Measurements from ENCODE around the gene FRMD4A. TPM values are rescaled to one million over a fixed set of nuclear protein-coding genes. Genes with fewer than 3 reads are reported as not detected.

FRMD4A gene
- polyA plus RNA-seq, 1 donor (not counting 4 experiments of a cell fraction or from before 2014, with no cell fraction given), result 12.9 TPM

DNA sequence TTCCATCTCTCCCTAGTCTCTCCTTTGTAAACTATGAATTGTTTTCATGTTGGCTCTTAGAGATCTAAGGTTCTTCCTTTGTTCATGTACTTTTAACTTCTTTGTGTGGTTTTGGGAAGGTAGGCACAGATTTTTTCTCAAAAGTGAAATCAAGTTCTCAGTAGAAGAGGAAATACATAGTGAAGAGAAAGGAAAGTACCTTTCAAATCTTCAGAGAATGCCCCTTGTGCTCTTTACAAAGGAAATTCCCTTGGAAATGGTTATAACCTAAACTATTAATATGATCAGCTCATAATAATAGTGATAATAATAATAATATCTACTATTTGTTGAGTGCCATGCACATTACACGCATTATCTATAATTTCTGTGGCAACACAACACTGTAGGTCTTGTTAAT, 425.4 kb downstream of the FRMD4A start:
- Histone ChIP-seq H4K20me1 (ENCODE audit: control insufficient read depth, extremely low read depth, insufficient read depth, low read length) (no peaks in the 10 kb centered on the region), H3K4me3 (ENCODE audit: control insufficient read depth in 2 of 3, extremely low read depth in 1 of 3, insufficient read depth in 2 of 3, low read depth in 1 of 3, low read length in 3 of 3) (no peak overlapping the region), H3K27ac (ENCODE audit: control insufficient read depth, insufficient read depth, low read length) (no peak overlapping the region), H3K4me1 (ENCODE audit: control insufficient read depth, extremely low read depth, insufficient read depth, low read length) (no peaks in the 10 kb centered on the region), H3K27me3 (ENCODE audit: control insufficient read depth, extremely low read depth, insufficient read depth, low read length) (no peaks in the 10 kb centered on the region), H3K9me1 (ENCODE audit: control insufficient read depth, extremely low read depth, insufficient read depth, low read length) (no peaks in the 10 kb centered on the region), H3K79me2 (ENCODE audit: control insufficient read depth, insufficient read depth, low read length) (no peaks in the 10 kb centered on the region), H3K36me3 (ENCODE audit: control insufficient read depth in 2 of 2, extremely low read depth in 1 of 2, insufficient read depth in 2 of 2, low read length in 2 of 2) (no peaks in the 10 kb centered on the region), H3K9me3 (ENCODE audit: control insufficient read depth, low read depth, low read length) (no peaks in the 10 kb centered on the region), H3K9ac (ENCODE audit: control insufficient read depth, extremely low read depth, insufficient read depth, low read length) (no peak overlapping the region), H2AFZ (ENCODE audit: control insufficient read depth, low read length) (no peak overlapping the region), H3K4me2 (ENCODE audit: control insufficient read depth, extremely low read depth, insufficient read depth, low read depth, low read length) (no peak overlapping the region)
- TF ChIP-seq EZH2 (IDR thresholded peaks at IDR 0.05; ENCODE audit: low read length), result no peak
- TF ChIP-seq, protein P1, sequence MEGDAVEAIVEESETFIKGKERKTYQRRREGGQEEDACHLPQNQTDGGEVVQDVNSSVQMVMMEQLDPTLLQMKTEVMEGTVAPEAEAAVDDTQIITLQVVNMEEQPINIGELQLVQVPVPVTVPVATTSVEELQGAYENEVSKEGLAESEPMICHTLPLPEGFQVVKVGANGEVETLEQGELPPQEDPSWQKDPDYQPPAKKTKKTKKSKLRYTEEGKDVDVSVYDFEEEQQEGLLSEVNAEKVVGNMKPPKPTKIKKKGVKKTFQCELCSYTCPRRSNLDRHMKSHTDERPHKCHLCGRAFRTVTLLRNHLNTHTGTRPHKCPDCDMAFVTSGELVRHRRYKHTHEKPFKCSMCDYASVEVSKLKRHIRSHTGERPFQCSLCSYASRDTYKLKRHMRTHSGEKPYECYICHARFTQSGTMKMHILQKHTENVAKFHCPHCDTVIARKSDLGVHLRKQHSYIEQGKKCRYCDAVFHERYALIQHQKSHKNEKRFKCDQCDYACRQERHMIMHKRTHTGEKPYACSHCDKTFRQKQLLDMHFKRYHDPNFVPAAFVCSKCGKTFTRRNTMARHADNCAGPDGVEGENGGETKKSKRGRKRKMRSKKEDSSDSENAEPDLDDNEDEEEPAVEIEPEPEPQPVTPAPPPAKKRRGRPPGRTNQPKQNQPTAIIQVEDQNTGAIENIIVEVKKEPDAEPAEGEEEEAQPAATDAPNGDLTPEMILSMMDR (optimal IDR thresholded peaks at IDR 0.05 in 1 of 3, IDR thresholded peaks at IDR 0.05 in 1 of 3, conservative IDR thresholded peaks at IDR 0.05 in 1 of 3; ENCODE audit: extremely low read depth in 1 of 3, insufficient read depth in 2 of 3, low read length in 3 of 3), result no peak
- FAIRE-seq (no peak), DNase-seq (ENCODE audit: low read depth, low spot score) (no peak)
- dilution Hi-C loops (cut with MboI; ENCODE audit: extremely low pct_ligation_motif_present, low sequenced_read_pairs), result no loop called here

DNA sequence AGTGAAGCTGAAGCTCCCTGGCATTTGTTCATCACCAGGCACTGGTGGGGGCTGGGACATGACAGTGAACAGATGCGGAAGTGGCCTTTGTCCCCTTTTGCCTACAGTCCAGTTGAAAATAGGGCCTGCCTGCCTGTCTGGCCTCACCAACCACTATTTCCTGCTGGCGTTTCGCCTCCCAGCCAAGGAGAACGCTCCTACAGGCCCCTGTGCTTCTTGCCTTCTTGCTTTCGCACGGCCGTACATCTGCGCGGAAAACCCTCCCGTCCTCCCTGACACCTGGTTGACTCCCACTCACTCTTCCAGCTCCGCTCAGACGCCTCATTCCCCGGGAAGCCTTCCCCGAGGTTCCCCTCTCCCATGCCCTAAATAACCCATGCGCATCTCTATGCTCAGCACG, 426.7 kb downstream of the FRMD4A start:
- H3K4me1 ChIP-seq (ENCODE audit: control insufficient read depth, extremely low read depth, insufficient read depth, low read length), result no peaks in the 10 kb centered on the region
- H3K27me3 ChIP-seq (ENCODE audit: control insufficient read depth, extremely low read depth, insufficient read depth, low read length), result no peaks in the 10 kb centered on the region
- dilution Hi-C loops (cut with MboI; ENCODE audit: extremely low pct_ligation_motif_present, low sequenced_read_pairs), result no loop called here
- H3K4me2 ChIP-seq (ENCODE audit: control insufficient read depth, extremely low read depth, insufficient read depth, low read depth, low read length), result no peak overlapping the region
- no peak overlapping the region for H3K9ac ChIP-seq (ENCODE audit: control insufficient read depth, extremely low read depth, insufficient read depth, low read length)
- H3K4me3 ChIP-seq (ENCODE audit: control insufficient read depth in 2 of 3, extremely low read depth in 1 of 3, insufficient read depth in 2 of 3, low read depth in 1 of 3, low read length in 3 of 3), result no peak overlapping the region
- no peak overlapping the region for H2AFZ ChIP-seq (ENCODE audit: control insufficient read depth, low read length)
- TF ChIP-seq EZH2 (IDR thresholded peaks at IDR 0.05; ENCODE audit: low read length), result no peak
- TF ChIP-seq, protein P1 (optimal IDR thresholded peaks at IDR 0.05 in 1 of 3, IDR thresholded peaks at IDR 0.05 in 1 of 3, conservative IDR thresholded peaks at IDR 0.05 in 1 of 3; ENCODE audit: extremely low read depth in 1 of 3, insufficient read depth in 2 of 3, low read length in 3 of 3), result no peak
- H3K9me1 ChIP-seq (ENCODE audit: control insufficient read depth, extremely low read depth, insufficient read depth, low read length), result no peaks in the 10 kb centered on the region
- DNase-seq (ENCODE audit: low read depth, low spot score) (no peak), FAIRE-seq (no peak)
- no peaks in the 10 kb centered on the region for H3K79me2 ChIP-seq (ENCODE audit: control insufficient read depth, insufficient read depth, low read length)
- H3K36me3 ChIP-seq (ENCODE audit: control insufficient read depth in 2 of 2, extremely low read depth in 1 of 2, insufficient read depth in 2 of 2, low read length in 2 of 2), result no peaks in the 10 kb centered on the region
- H3K9me3 ChIP-seq (ENCODE audit: control insufficient read depth, low read depth, low read length), result no peaks in the 10 kb centered on the region
- H3K27ac ChIP-seq (ENCODE audit: control insufficient read depth, insufficient read depth, low read length), result no peak overlapping the region
- H4K20me1 ChIP-seq (ENCODE audit: control insufficient read depth, extremely low read depth, insufficient read depth, low read length), result no peaks in the 10 kb centered on the region
